PC-9 (cell line): ENCODE results near the gene C1GALT1C1L. TPM values are rescaled to one million over a fixed set of nuclear protein-coding genes. Genes with fewer than 3 reads are reported as not detected.
"Not testable (repeated sequence)": the region's sequence is repeated elsewhere in the genome, so short reads cannot be mapped to it uniquely, and the experiment has no call there.

ENCODE experiments used
- BruUV-seq: library from RNA; stranded (reverse); fragments of 400-500 nt; replicated peaks from 2 replicates; lab custom pipeline; 2021; lab: Mats Ljungman, UMichigan
- CTCF ChIA-PET: fragments of 300-600 bp; sonication (Branson Sonifier 250); formaldehyde crosslinking; loops from one replicate; lab custom pipeline; 2022; ENCODE audit warnings: antibody characterized with exemption; lab: Charles Lee
- POLR2A ChIA-PET: fragments of 300-600 bp; sonication (Branson Sonifier 250); formaldehyde crosslinking; loops from one replicate; lab custom pipeline; 2022; ENCODE audit warnings: antibody characterized with exemption; ENCODE audit not compliant: unreplicated experiment; lab: Charles Lee
- DNase-seq, 2 experiments: peaks; one replicate each; pipeline versions ENCODE4 v3.0.0 to v3.0.0-alpha.2; 2015 to 2022; ENCODE audit warnings: mixed read lengths in 1 of 2
- H2AFZ ChIP-seq: fragments of 200-600 bp; sonication (generic); 2 replicates; pipeline ENCODE4 v1.8.1; 2017; ENCODE audit warnings: antibody characterized with exemption
- H3F3A ChIP-seq: fragments of 200-600 bp; sonication (generic); 2 replicates; pipeline ENCODE4 v1.8.1; 2017; ENCODE audit warnings: antibody characterized with exemption, mild to moderate bottlenecking, low read depth; ENCODE audit not compliant: insufficient read depth
- H3K27ac ChIP-seq: fragments of 200-600 bp; sonication (generic); 2 replicates; pipeline ENCODE4 v1.6.1; 2016; ENCODE audit warnings: mixed run types
- H3K27me3 ChIP-seq: fragments of 200-600 bp; sonication (generic); 2 replicates; pipeline ENCODE4 v1.6.1; 2016; ENCODE audit warnings: low read depth, mixed run types; ENCODE audit not compliant: insufficient read depth
- H3K36me3 ChIP-seq: fragments of 200-600 bp; sonication (generic); 2 replicates; pipeline ENCODE4 v1.6.1; 2016; ENCODE audit warnings: low read depth, mixed run types
- H3K4me1 ChIP-seq: fragments of 200-600 bp; sonication (generic); replicated peaks from 2 replicates; pipeline ENCODE4 v1.6.1; 2016; ENCODE audit warnings: mixed run types; ENCODE audit not compliant: insufficient read depth
- H3K4me2 ChIP-seq: fragments of 200-600 bp; sonication (generic); 2 replicates; pipeline ENCODE4 v1.6.1; 2017; ENCODE audit warnings: mixed run types
- H3K4me3 ChIP-seq: fragments of 200-600 bp; sonication (generic); 2 replicates; pipeline ENCODE4 v1.6.1; 2016; ENCODE audit warnings: mixed run types
- H3K79me2 ChIP-seq: fragments of 200-600 bp; sonication (generic); 2 replicates; pipeline ENCODE4 v1.6.1; 2017; ENCODE audit warnings: low read depth, mixed run types
- H3K9me2 ChIP-seq: fragments of 200-600 bp; sonication (generic); 2 replicates; pipeline ENCODE4 v1.8.1; 2017; ENCODE audit warnings: mild to moderate bottlenecking; ENCODE audit not compliant: insufficient read depth
- H3K9me3 ChIP-seq: fragments of 200-600 bp; sonication (generic); 2 replicates; pipeline ENCODE4 v1.8.1; 2016; ENCODE audit warnings: low read depth; ENCODE audit not compliant: insufficient read depth
- H4K20me1 ChIP-seq: fragments of 200-600 bp; sonication (generic); 2 replicates; pipeline ENCODE4 v1.8.1; 2017; ENCODE audit not compliant: insufficient read depth
- CTCF ChIP-seq: fragments of 200-600 bp; sonication (generic); conservative IDR thresholded peaks from 2 replicates; pipeline ENCODE4 v1.6.1; 2017; ENCODE audit warnings: mixed run types, antibody characterized with exemption, mild to moderate bottlenecking, moderate library complexity
- EZH2 ChIP-seq: fragments of 200-600 bp; sonication (generic); IDR thresholded peaks from 2 replicates; pipeline ENCODE4 v1.8.0; 2017; ENCODE audit warnings: antibody characterized with exemption, low read depth
- intact Hi-C: fragments of 100-400 bp; cut with micrococcal nuclease; formaldehyde crosslinking; loops from one replicate; pipeline ENCODE4 v1.10.0; 2022; ENCODE audit not compliant: unreplicated experiment
- total RNA-seq: library from RNA; stranded (reverse); gene quantifications from 2 replicates; pipeline ENCODE4 v1.2.3, GENCODE V29; 2021

Gene C1GALT1C1L
- total RNA-seq, 1 experiment from 2014 or later: 3.7 TPM

- TF ChIP-seq EZH2 (no peak), CTCF (no peak)
- Histone ChIP-seq H3K4me3 (no peak overlapping the region), H4K20me1 (no peaks in the 10 kb centered on the region), H3K9me3 (no peaks in the 10 kb centered on the region), H3K36me3 (no peaks in the 10 kb centered on the region), H3K27ac (no peak overlapping the region), H3F3A (no peaks in the 10 kb centered on the region), H2AFZ (no peak overlapping the region), H3K4me2 (no peak overlapping the region), H3K9me2 (no peaks in the 10 kb centered on the region), H3K27me3 (no peaks in the 10 kb centered on the region), H3K79me2 (no peaks in the 10 kb centered on the region), H3K4me1 (no peaks in the 10 kb centered on the region)
- no TSS peak for BruUV-seq
- CTCF ChIA-PET: no interaction called here
- DNase-seq: no peak
- intact Hi-C loops: no loop called here
- POLR2A ChIA-PET: no interaction called here
Measured at GRCh38 chr2:43699761-43700160, 23.5 kb upstream of the C1GALT1C1L start.

DNA sequence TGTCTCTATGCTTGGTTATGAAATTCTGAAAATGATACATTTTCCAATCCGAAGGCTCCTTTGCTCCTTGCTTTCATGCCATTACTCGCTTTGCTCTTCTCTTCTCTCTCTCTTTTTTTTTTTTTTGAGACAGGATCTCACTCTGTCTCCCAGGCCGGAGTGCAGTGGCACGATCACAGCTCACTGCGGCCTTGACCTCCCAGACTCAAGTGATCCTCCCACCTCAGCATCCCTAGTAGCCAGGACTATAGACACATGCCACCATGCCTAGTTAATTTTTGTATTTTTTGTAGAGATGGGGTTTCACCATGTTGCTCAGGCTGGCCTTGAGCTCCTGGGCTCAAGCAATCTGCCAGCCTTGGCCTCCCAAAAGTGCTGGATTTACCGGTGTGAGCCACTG lies 21.9 kb upstream of the C1GALT1C1L start:
- H3K27ac ChIP-seq, H3K36me3 ChIP-seq, H3F3A ChIP-seq, intact Hi-C loops, H3K4me1 ChIP-seq, H3K9me3 ChIP-seq, H3K79me2 ChIP-seq, H4K20me1 ChIP-seq, H2AFZ ChIP-seq, BruUV-seq, DNase-seq, H3K27me3 ChIP-seq, H3K4me2 ChIP-seq, H3K4me3 ChIP-seq, POLR2A ChIA-PET, H3K9me2 ChIP-seq: not testable (repeated sequence)
- CTCF ChIA-PET: interaction anchor here (0.6 to 0.7 kb wide), 2 partner anchors 95 to 286 kb away, joined by 4 to 6 read pairs; no protein-coding TSS in a partner anchor

GRCh38 chr2:43692428-43692994 lies 16.3 kb upstream of the C1GALT1C1L start:
- TF ChIP-seq EZH2 (no peak), CTCF (no peak)
- H2AFZ ChIP-seq: no peak overlapping the region
- no peaks in the 10 kb centered on the region; the same call in 1 of the 2 replicates for H3K9me2 ChIP-seq
- no peaks in the 10 kb centered on the region for H3K79me2 ChIP-seq
- no peak overlapping the region for H3K4me3 ChIP-seq
- BruUV-seq: no TSS peak
- H3F3A ChIP-seq: no peaks in the 10 kb centered on the region
- H4K20me1 ChIP-seq: no peaks in the 10 kb centered on the region
- no peaks in the 10 kb centered on the region for H3K9me3 ChIP-seq
- H3K4me2 ChIP-seq: no peak overlapping the region
- H3K4me1 ChIP-seq: no peaks in the 10 kb centered on the region
- ChIA-PET POLR2A (no interaction called here), CTCF (no interaction called here)
- intact Hi-C loops: no loop called here
- no peaks in the 10 kb centered on the region for H3K36me3 ChIP-seq
- no peak for DNase-seq
- no peaks in the 10 kb centered on the region for H3K27me3 ChIP-seq
- H3K27ac ChIP-seq: no peak overlapping the region

DNA sequence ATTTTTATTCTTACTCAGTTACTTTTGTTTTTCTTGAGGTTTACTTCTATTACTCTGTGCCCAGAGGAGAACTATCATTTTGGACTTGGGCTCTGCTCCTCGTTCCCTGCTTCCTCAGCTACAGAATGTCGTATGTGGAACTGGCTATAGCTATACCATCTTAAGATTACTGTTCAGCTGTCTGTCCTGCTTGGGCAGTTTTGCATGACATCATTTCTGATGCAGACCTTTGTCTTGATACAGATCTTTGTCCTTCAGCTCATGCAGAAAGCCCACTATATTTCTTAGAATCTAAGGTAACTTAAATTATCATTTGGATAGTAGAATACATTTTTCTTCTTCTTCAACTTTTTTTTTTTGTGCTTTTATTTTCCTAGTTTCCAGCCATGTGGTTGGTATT lies 13.8 kb upstream of the C1GALT1C1L start:
- ChIA-PET POLR2A (interaction anchor here (0.7 kb wide), 1 partner anchor 123 kb away, joined by 7 read pairs; no protein-coding TSS in a partner anchor), CTCF (no interaction called here)

More for the DNA sequence above, 13.8 kb upstream of the C1GALT1C1L start:
- H3K4me2 ChIP-seq: no peak overlapping the region
- no peaks in the 10 kb centered on the region for H4K20me1 ChIP-seq
- H3F3A ChIP-seq: no peaks in the 10 kb centered on the region
- intact Hi-C loops: no loop called here
- no peaks in the 10 kb centered on the region for H3K36me3 ChIP-seq
- TF ChIP-seq EZH2 (no peak), CTCF (no peak)
- H3K4me1 ChIP-seq: no peaks in the 10 kb centered on the region
- no TSS peak for BruUV-seq
- H3K9me2 ChIP-seq: no peaks in the 10 kb centered on the region; the same call in 1 of the 2 replicates
- no peak overlapping the region for H2AFZ ChIP-seq
- no peaks in the 10 kb centered on the region for H3K79me2 ChIP-seq
- H3K4me3 ChIP-seq: no peak overlapping the region
- DNase-seq: no peak
- H3K27ac ChIP-seq: no peak overlapping the region
- H3K9me3 ChIP-seq: no peaks in the 10 kb centered on the region
- no peaks in the 10 kb centered on the region for H3K27me3 ChIP-seq
